ENCODE measurements around the gene SEC24C.

Gene SEC24C

GRCh38 chr10:73758704-73759511, 14.7 kb downstream of the SEC24C start:
- H3K27ac ChIP-seq (ENCODE audit: low read depth, low read length): no peak overlapping the region

GRCh38 chr10:73759512-73760115, 15.4 kb downstream of the SEC24C start:
- H3K9me3 ChIP-seq (ENCODE audit: insufficient read depth, low read length): no peaks in the 10 kb centered on the region
- TF ChIP-seq EZH2phosphoT487 (conservative IDR thresholded peaks at IDR 0.05; ENCODE audit: low read length) (no peak), CTCF (IDR thresholded peaks at IDR 0.05; ENCODE audit: insufficient read depth, low read length, poor library complexity, severe bottlenecking) (no peak)
- no peaks in the 10 kb centered on the region for H4K20me1 ChIP-seq (ENCODE audit: low read depth, low read length)
- H3K79me2 ChIP-seq (ENCODE audit: insufficient read depth, low read length): no peaks in the 10 kb centered on the region
- H3K36me3 ChIP-seq (ENCODE audit: low read length): no peaks in the 10 kb centered on the region
- H3K27ac ChIP-seq (ENCODE audit: low read depth, low read length): no peak overlapping the region
- no peaks in the 10 kb centered on the region for H3F3A ChIP-seq (ENCODE audit: insufficient read depth)
- no peaks in the 10 kb centered on the region for H3K9me2 ChIP-seq (replicated peaks; ENCODE audit: insufficient read depth, low read length)
- H3K9ac ChIP-seq (ENCODE audit: low read length): no peak overlapping the region
- no peak overlapping the region for H3K4me3 ChIP-seq (ENCODE audit: insufficient read depth, low read length, poor library complexity, severe bottlenecking)
- no peaks in the 10 kb centered on the region for H3K27me3 ChIP-seq (ENCODE audit: low read length)
- no peak overlapping the region for H3K4me2 ChIP-seq (ENCODE audit: low read depth, low read length, poor library complexity, severe bottlenecking)
- H2AFZ ChIP-seq (ENCODE audit: low read depth, low read length, severe bottlenecking): no peak overlapping the region

More at GRCh38 chr10:73758704-73759511, 14.7 kb downstream of the SEC24C start:
- H3K79me2 ChIP-seq (ENCODE audit: insufficient read depth, low read length): no peaks in the 10 kb centered on the region
- no peaks in the 10 kb centered on the region for H3K27me3 ChIP-seq (ENCODE audit: low read length)
- no peaks in the 10 kb centered on the region for H3F3A ChIP-seq (ENCODE audit: insufficient read depth)
- no peaks in the 10 kb centered on the region for H3K9me3 ChIP-seq (ENCODE audit: insufficient read depth, low read length)
- H2AFZ ChIP-seq (ENCODE audit: low read depth, low read length, severe bottlenecking): no peak overlapping the region
- no peak overlapping the region for H3K4me3 ChIP-seq (ENCODE audit: insufficient read depth, low read length, poor library complexity, severe bottlenecking)
- no peak for TF ChIP-seq EZH2phosphoT487 (conservative IDR thresholded peaks at IDR 0.05; ENCODE audit: low read length)
- no peak for TF ChIP-seq CTCF (IDR thresholded peaks at IDR 0.05; ENCODE audit: insufficient read depth, low read length, poor library complexity, severe bottlenecking)
- H3K9me2 ChIP-seq (replicated peaks; ENCODE audit: insufficient read depth, low read length): no peaks in the 10 kb centered on the region
- H3K36me3 ChIP-seq (ENCODE audit: low read length): no peaks in the 10 kb centered on the region
- H3K4me2 ChIP-seq (ENCODE audit: low read depth, low read length, poor library complexity, severe bottlenecking): no peak overlapping the region
- H4K20me1 ChIP-seq (ENCODE audit: low read depth, low read length): no peaks in the 10 kb centered on the region
- no peak overlapping the region for H3K9ac ChIP-seq (ENCODE audit: low read length)

GRCh38 chr10:73761781-73762180, 17.6 kb downstream of the SEC24C start:
- Histone ChIP-seq H3K9me3 (ENCODE audit: insufficient read depth, low read length) (no peaks in the 10 kb centered on the region), H4K20me1 (ENCODE audit: low read depth, low read length) (no peaks in the 10 kb centered on the region), H3F3A (ENCODE audit: insufficient read depth) (no peaks in the 10 kb centered on the region), H3K9ac (ENCODE audit: low read length) (no peak overlapping the region), H3K79me2 (ENCODE audit: insufficient read depth, low read length) (no peaks in the 10 kb centered on the region), H3K4me2 (ENCODE audit: low read depth, low read length, poor library complexity, severe bottlenecking) (no peak overlapping the region), H2AFZ (ENCODE audit: low read depth, low read length, severe bottlenecking) (no peak overlapping the region), H3K27me3 (ENCODE audit: low read length) (no peaks in the 10 kb centered on the region), H3K4me3 (ENCODE audit: insufficient read depth, low read length, poor library complexity, severe bottlenecking) (no peak overlapping the region), H3K27ac (ENCODE audit: low read depth, low read length) (no peak overlapping the region), H3K9me2 (replicated peaks; ENCODE audit: insufficient read depth, low read length) (no peaks in the 10 kb centered on the region), H3K36me3 (ENCODE audit: low read length) (no peaks in the 10 kb centered on the region)
- TF ChIP-seq CTCF (IDR thresholded peaks at IDR 0.05; ENCODE audit: insufficient read depth, low read length, poor library complexity, severe bottlenecking) (no peak), EZH2phosphoT487 (conservative IDR thresholded peaks at IDR 0.05; ENCODE audit: low read length) (no peak)

All from SU-DHL-6 (cell line).